Umbilical cord (tissue), 2 donors: ENCODE data around the gene CDC42EP5. TPM values are rescaled to one million over a fixed set of nuclear protein-coding genes. Genes with fewer than 3 reads are reported as not detected.
A peak's percentile ranks its signal among the peaks of the same experiment; 100 is the strongest.

ENCODE experiments used
- DNase-seq: peaks from one replicate; pipeline ENCODE4 v3.0.0-alpha.2; 2015; ENCODE audit warnings: low spot score
- total RNA-seq: library from RNA; depleted of rRNA; stranded (reverse); fragments of >200 nt; gene quantifications from one replicate; pipeline ENCODE4 v1.2.3, GENCODE V29; 2014; ENCODE audit warnings: low replicate concordance; ENCODE audit not compliant: insufficient read depth

CDC42EP5 gene
- total RNA-seq, 1 donor from 2014 or later = 104 TPM

- peak; percentile 75 for DNase-seq
Measured at GRCh38 chr19:54462655-54463530, 10.2 kb downstream of the CDC42EP5 start.

GRCh38 chr19:54462047-54462654 lies 10.9 kb downstream of the CDC42EP5 start:
- no peak for DNase-seq

DNA sequence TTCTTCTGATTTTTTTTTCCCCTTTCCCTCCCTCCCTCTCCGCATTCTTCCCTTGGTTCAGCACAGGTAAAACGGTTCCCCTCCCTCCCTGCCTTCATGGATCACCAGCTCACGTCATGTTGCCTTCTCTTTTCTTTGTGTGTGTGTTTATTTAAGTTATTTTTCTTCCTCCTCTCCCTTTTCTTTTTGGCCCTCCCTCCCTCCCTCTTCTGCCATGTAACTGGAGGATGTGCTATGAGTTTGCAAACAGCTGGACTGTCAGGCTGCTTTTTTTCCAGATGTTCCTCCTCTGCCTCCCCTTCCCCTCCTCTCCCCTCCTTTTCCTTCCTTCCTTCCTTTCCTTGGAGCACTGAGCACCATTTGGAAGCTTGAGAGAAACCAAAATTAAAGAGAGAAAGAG lies 11.5 kb downstream of the CDC42EP5 start:
- no peak for DNase-seq

GRCh38 chr19:54461210-54461609 lies 11.9 kb downstream of the CDC42EP5 start:
- no peak for DNase-seq

DNA sequence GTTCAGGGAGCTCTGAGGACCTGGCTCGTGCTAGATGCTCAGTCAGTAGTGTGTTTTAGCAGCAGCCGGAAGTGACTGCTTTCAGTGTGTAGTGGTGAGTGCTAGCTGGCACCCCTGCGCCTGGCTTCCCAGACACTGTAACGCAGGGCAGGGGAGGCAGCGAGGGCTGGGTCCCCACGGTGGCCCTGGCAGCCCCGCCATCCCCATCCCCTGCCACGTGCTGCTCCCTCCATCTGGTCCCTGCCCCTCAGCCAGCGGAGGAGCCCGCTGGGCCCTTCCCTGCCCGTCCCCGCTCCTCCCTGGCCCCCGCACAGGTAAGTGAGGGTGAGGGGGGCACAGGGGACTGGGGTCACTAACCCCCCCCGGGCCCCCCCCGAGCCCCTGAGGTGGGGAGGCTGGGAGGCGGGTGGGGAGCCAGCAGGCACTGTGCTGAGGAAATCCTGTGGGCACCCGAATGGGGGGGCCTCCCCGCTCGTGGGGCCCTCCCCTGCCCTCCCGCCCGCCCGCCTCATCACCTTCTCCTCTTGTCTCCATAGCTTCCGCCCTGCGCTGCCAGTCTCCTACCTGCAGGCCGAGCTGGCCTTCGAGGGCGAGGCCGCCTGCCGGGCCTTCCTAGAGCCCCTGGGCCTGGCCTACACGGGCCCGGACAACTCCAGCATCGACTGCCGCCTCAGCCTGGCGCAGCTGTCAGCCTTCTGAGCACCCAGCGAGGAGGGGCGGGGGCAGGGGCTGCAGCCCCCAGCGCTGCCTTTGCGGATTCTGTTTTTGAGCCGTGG lies 12.7 kb downstream of the CDC42EP5 start:
- no peak for DNase-seq

- no peak for DNase-seq
Measured at GRCh38 chr19:54459282-54460229, 13.5 kb downstream of the CDC42EP5 start.

DNA sequence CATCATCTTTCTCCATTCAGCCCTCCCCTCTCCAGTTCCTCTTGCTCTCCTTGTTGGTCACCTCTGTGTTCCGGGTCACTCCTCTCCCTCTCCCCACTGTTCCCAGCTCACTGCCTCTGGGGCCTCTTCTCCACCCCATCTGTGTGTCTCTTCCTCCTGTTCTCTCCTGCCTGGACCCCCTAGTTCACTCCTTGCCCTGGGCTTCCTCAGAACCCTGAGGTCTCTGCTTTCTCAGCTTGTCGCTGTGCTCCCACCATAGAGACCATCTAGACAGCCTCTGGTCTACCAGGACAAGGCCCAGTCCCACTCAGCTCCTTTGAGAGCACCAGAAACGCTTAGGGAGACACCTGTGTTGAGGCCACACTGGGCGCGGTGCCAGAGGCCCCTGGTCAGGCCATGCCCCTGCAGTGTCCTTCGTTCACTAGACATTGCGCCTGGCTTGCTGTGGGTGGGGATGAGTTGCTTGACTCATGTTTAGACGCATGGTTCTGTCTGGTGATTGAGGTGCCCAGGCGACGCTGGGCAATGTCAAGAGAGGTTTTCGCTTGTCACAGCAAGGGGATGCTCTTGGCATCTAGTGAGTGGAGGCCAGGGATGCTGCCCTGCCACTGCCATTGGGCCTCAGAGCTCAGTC lies 14.3 kb downstream of the CDC42EP5 start:
- no peak for DNase-seq

- no peak for DNase-seq
Measured at GRCh38 chr19:54457773-54458647, 15.1 kb downstream of the CDC42EP5 start.

DNA sequence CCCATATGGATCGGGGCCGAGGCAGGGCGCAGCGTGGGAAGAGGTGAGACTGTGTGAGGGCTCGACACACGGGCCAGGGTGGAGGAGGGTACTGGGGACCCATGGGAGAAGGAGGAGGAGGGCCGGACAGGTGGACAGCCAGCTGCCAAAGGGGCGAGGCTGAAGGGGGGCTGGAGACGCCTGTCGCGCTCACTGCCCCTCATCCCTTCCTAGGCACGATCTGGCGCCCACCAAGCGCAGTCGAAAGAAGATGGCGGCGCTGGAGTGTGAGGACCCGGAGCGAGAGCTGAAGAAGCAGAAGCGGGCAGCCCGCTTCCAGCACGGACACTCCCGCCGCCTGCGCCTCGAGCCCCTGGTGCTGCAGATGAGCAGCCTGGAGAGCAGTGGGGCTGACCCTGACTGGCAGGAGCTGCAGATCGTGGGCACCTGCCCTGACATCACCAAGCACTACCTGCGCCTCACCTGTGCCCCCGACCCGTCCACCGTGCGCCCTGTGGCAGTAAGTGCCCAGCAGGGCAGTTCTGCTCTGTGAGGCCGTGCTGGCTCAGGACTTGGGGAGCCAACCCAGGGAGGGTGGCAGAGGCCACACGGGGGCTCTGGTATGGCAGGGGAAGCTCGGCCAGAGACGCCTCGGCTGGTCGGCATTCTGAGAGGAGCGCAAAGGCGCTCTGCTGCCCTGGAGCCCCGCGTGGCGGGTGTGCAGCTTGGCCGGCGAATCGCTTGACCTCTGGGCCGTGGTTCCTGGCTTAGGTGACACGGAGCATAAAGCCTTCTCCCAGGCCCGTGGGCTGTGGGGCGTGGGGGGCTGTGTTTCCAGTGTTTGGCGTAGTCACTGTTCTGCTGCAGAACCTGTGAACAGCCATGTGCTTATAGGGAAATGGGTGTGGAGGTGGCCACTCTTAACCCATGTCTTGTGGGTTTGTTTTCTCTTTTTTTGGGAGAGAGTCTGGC lies 16.4 kb downstream of the CDC42EP5 start:
- DNase-seq = no peak

DNA sequence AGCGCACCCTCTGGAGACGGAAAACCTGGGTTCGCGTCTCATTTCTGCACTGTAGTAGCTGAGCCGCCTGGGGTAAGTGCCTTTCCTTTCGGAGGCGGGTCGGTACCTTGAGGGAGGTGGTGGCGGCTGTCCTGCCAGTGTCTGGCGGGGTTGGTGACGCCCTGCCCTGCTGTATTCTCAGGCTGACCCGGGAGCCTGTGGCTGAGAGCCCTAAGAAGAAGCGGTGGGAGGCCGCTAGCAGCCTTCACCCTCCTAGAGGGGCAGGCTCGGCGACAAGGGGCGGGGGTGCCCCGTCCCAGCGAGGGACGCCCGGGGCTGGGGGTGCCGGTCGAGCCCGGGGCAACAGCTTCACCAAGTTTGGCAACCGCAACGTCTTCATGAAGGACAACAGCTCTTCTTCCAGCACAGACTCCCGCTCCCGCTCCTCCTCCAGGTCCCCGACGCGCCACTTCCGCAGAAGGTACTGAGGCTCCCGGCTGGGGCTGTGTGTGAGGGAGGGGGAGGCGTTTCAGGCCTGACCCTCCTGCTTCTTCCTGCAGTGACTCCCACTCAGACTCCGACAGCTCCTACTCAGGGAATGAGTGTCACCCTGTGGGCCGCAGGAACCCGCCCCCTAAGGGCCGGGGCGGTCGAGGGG lies 17.2 kb downstream of the CDC42EP5 start:
- DNase-seq = no peak

GRCh38 chr19:54454781-54455675 lies 18.1 kb downstream of the CDC42EP5 start:
- no peak for DNase-seq

DNA sequence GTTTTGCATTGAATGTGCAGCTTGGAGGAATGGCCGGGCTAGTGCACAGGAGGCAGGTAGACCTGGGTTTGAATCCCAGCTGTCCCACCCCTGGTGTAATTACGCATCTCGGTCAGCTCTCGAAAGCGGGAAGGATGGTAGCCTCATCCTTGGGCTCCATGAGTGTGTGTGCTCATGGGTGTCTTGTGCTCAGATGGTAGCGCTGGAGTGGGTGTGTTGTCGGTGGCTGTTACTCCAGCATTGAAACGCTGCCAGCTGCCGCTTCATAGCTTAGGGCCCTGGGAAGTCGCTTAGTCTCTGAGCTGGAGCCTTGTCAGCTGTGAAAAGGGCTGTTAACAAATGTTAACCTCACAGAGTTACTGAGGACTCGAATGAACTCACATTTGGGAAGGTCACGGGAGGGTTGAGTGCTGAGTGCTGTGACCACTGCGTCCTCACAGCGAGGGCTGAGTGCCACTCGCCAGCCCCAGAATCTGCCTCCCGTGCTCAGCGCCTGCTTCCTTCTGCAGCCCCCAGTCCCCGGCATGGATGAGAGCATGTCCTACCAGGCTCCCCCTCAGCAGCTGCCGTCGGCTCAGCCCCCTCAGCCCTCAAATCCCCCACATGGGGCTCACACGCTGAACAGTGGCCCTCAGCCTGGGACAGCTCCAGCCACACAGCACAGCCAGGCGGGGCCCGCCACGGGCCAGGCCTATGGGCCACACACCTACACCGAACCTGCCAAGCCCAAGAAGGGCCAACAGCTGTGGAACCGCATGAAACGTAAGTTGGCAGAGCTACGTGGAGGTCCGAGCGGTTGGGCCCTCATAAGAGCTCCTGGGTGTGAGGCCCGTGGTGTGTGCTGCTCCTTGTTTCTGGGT lies 18.9 kb downstream of the CDC42EP5 start:
- no peak for DNase-seq

DNA sequence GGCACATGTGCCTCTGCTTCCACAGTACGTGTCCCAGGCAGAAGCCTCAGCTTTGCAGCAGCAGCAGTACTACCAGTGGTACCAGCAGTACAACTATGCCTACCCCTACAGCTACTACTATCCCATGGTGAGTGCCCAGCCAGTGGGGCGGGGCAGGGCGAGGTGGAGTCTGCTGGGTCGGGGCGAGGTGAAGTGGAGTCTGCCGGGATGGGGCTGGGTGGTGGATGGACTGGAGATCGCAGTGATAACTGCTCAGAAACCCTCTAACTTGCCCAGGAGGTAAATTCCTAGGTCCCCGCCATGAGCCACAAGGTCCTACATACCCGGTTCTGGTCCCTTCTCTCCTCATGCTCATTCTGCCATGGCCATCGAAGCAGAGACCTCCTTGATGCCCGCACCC lies 20.5 kb downstream of the CDC42EP5 start:
- DNase-seq = no peak

- DNase-seq = no peak
Measured at GRCh38 chr19:54451997-54452396, 21.1 kb downstream of the CDC42EP5 start.

DNA sequence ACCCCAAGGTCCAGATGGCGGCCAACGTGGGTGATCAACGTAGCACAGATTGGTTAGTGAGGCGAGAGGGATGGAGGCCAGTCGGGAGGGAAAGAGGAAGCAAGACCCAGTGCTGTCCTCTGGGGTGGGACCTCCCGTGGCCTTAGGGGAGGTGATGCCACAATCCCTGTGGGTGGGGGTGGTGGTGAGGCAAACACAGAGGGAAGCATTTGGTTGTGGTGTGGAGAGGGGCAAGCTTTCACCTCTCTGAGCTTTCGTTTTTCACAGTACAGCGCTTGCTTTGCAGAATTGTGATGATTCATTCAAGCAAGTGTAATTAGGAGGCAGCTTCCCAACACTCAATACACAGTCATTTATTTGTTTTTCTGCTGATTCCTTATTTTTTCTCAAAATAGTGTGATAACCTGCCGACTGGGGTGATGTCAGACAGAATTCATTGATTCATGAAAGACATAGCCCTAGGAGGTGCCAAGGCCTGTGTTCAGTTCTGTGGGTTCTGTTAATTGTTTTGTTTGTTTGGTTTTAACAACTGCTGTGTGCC lies 21.7 kb downstream of the CDC42EP5 start:
- DNase-seq = no peak

- DNase-seq = no peak
Measured at GRCh38 chr19:54449701-54450069, 23.4 kb downstream of the CDC42EP5 start.
